HG03095 (cell line): ENCODE results near the gene INSM1.

Source experiments
- ATAC-seq: cut with Tn5 transposase; IDR thresholded peaks from one replicate; pipeline ENCODE4 v1.9.1; 2021; ENCODE audit warnings: moderate library complexity; ENCODE audit not compliant: unreplicated experiment

Gene INSM1

DNA sequence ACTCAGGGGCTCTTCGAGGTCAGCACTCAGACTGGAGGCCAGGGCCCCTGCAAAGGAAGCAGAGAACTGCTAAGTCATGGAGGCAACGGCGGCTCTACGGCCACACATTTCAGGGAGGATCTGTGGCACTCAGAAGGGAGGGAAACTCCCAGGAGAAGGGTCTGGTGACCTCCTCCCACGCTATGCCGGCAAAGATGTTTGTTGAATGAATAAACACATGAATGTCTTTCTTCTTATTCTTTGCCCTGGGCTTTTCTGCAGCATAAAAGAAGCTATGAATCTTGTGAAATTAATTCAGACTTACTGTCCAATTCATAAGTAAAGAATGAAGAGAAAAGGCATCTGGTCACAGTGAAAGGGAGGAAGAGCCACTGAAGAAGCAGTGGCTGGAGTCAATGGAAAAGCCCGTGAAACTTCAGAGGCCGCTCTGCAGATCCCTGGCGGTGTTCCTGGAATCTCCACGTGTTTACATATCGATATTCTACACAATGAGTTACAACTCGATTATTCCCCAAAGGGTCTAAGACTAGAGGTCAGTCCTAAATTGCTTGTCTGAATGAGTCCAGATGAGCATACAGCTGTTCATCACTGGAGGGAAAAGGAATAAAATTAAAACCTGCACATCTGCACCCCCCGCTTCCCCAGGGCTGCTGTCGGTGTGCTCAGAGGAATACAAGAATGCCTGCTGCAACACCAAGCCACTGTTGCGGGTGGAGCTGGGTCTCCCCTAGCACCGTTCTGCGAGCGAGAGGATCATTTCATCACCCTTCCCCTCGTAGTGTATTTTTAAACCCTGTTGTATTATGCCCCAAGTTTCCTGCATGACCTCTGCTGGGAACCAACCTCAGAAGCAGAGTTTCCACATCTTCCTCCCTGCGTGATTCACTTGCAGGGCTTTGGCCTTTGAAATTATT lies 25.6 kb downstream of the INSM1 start:
- no peak for ATAC-seq

GRCh38 chr20:20395087-20395486 lies 27.2 kb downstream of the INSM1 start:
- no peak for ATAC-seq

- ATAC-seq = no peak
These were observed 28.1 kb downstream of the INSM1 start for GRCh38 chr20:20395903-20396568.

DNA sequence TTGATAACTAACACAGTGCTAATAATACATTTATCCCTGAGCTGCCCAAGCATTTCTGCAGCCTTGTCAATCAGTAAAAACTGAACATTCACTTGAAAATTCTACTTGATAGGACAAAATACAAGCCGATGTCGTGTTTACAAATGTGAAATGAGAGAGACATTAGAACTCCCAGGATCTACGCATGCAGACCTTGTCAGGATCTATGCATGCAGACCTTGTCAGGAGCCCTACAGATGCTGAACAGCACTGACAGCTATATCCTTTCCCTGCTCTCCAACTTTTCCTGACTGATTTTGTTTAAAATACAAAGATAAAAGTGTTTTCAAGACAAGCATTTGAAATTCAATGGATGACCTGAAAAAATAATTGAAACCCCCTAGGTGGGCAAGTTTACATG lies 28.9 kb downstream of the INSM1 start:
- ATAC-seq = no peak

GRCh38 chr20:20398123-20398522 lies 30.2 kb downstream of the INSM1 start:
- ATAC-seq = no peak

DNA sequence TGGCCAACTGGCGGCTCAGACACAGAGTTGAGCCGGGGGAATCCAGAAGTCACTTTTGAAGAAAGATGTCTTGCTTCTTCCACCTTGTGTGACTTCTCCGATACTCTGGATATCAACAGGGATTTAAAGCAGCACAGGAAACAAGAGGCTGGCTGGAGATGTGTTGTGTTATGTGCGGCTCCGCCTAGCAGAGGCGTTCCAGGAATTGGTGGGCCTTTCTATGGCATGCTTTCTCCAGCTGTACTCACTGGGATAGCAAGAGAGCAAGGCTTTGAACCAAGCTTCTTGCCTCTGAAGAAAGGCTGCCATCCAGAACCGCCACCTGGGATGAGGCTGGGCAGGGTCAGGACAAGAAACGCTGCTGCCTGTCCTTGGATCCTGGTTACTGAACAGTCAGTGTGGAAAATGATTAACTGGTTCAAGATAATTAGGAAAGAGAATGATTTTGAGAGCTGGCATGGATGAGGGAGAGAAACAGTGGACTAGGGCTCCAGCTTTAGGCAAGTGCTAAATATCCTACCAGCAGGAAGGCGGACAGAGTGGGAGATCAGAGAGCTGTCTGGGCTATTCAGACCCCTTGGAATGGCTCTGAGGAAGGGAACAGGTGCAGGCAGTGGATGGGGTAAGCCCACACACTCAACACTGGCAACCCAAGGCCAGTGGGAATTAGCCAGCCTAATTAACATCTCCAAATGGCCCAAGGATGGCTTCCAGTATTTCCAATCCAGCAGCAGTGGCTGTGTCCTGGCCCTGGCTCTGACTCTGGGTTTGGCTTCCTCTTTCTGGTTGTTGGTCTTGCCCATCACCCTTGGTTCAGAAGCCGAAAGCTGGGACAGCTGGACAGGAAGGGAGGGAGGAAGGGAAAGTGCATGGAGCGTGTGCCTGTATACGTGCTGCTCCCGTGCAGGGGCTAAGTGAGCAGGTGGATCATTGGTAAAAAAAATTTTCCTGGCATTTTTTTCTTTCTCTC lies 31.9 kb downstream of the INSM1 start:
- ATAC-seq = no peak

DNA sequence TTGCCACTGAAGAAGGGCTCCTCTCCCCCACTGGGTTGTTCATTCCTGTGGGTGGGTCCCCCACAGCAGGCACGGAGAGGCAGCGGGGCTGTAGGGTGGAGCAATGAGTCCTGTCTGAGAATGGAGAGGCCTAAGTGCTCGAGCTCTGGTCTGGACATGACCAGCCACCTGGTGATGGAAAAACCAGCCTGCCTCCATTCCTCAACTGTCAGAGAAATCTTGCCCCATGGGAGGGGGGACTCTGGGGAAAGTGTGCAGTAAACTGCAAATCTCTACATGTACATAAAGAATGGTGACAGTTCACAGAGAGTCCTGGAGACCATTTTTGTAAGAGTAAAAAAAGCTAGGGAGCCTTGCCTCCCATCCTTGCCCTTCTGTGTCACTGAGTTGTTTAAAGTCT lies 34.1 kb downstream of the INSM1 start:
- no peak for ATAC-seq

GRCh38 chr20:20404633-20405032 lies 36.7 kb downstream of the INSM1 start:
- no peak for ATAC-seq

GRCh38 chr20:20405623-20406022 lies 37.7 kb downstream of the INSM1 start:
- ATAC-seq = no peak

DNA sequence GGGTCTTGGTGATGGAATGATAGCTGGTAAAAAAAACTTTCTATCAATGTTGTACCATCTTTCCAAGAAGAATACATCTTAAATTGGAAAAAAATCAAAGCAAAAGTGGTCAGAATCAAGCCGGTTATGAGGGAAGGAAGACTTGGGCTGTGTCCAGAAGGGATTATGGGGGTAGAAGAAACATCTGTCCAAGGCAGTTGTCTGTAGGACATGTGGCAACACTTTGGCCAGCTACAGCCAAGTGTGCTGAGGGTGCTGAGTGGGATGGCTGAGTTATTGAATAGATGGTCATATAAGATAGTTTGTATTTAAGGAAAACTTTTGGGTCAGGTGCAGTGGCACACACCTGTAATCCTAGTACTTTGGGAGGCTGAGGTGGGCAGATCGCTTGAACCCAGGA lies 38.4 kb downstream of the INSM1 start:
- no peak for ATAC-seq

GRCh38 chr20:20407891-20408805 lies 40.2 kb downstream of the INSM1 start:
- ATAC-seq = no peak

- no peak for ATAC-seq
These were observed 41.4 kb downstream of the INSM1 start for GRCh38 chr20:20409331-20409730.

- ATAC-seq = no peak
These were observed 42.8 kb downstream of the INSM1 start for GRCh38 chr20:20410678-20411077.

GRCh38 chr20:20411402-20411801 lies 43.5 kb downstream of the INSM1 start:
- no peak for ATAC-seq

GRCh38 chr20:20411836-20412235 lies 43.9 kb downstream of the INSM1 start:
- no peak for ATAC-seq

GRCh38 chr20:20412750-20413149 lies 44.8 kb downstream of the INSM1 start:
- no peak for ATAC-seq

GRCh38 chr20:20413810-20414281 lies 45.9 kb downstream of the INSM1 start:
- ATAC-seq = no peak

- no peak for ATAC-seq
These were observed 46.8 kb downstream of the INSM1 start for GRCh38 chr20:20414640-20415220.

- ATAC-seq = no peak
These were observed 47.4 kb downstream of the INSM1 start for GRCh38 chr20:20415321-20415720.
